Thoracic aorta (tissue), 2 donors: ENCODE measurements around the gene ADARB1. TPM values are rescaled to one million over a fixed set of nuclear protein-coding genes. Genes with fewer than 3 reads are reported as not detected.

ENCODE experiments used
- ATAC-seq: fragments of 150-250 bp; one replicate; pipeline ENCODE4 v1.8.0; 2017; ENCODE audit warnings: low read depth; ENCODE audit not compliant: insufficient number of reproducible peaks, low FRiP score
- DNase-seq: peaks from one replicate; pipeline ENCODE4 v3.0.0-alpha.2; 2020; ENCODE audit warnings: low spot score
- H3K27ac ChIP-seq, 2 donors: fragments of 200-600 bp; sonication (generic); 1 replicate in 1 of 2; 2 replicates in 1 of 2; pipeline ENCODE4 v1.5.1; 2016; ENCODE audit warnings: mild to moderate bottlenecking in 2 of 2, moderate library complexity in 2 of 2
- H3K27me3 ChIP-seq: fragments of 200-600 bp; sonication (generic); replicated peaks from 2 replicates; pipeline ENCODE4 v1.6.0; 2016; ENCODE audit warnings: mild to moderate bottlenecking; ENCODE audit not compliant: insufficient read depth
- H3K36me3 ChIP-seq: fragments of 200-600 bp; sonication (generic); one replicate; pipeline ENCODE4 v1.5.1; 2016
- H3K4me1 ChIP-seq, 2 donors: fragments of 200-600 bp; sonication (generic); 1 replicate in 1 of 2; 2 replicates in 1 of 2; pipeline versions ENCODE4 v1.5.1 to v1.6.0; 2016; ENCODE audit warnings: low read depth in 2 of 2, mild to moderate bottlenecking in 1 of 2; ENCODE audit not compliant: control insufficient read depth in 1 of 2
- H3K4me3 ChIP-seq: fragments of 200-600 bp; sonication (generic); 2 replicates; pipeline ENCODE4 v1.5.1; 2016; ENCODE audit warnings: mild to moderate bottlenecking
- H3K9me3 ChIP-seq: fragments of 200-600 bp; sonication (generic); 2 replicates; pipeline ENCODE4 v1.5.1; 2016
- total RNA-seq, 2 donors: library from RNA; depleted of rRNA; stranded (reverse); fragments of >200 nt; gene quantifications; one replicate each; pipeline versions ENCODE4 v1.1.0 to v1.2.3, GENCODE V29; 2016
- TF ChIP-seq, protein P1 (sequence below): fragments of 200-600 bp; sonication (generic); IDR thresholded peaks from one replicate; pipeline ENCODE4 v1.5.1; 2019; ENCODE audit warnings: antibody characterized with exemption

Gene ADARB1
- total RNA-seq, 2 donors from 2014 or later, result 124 to 201 TPM

DNA sequence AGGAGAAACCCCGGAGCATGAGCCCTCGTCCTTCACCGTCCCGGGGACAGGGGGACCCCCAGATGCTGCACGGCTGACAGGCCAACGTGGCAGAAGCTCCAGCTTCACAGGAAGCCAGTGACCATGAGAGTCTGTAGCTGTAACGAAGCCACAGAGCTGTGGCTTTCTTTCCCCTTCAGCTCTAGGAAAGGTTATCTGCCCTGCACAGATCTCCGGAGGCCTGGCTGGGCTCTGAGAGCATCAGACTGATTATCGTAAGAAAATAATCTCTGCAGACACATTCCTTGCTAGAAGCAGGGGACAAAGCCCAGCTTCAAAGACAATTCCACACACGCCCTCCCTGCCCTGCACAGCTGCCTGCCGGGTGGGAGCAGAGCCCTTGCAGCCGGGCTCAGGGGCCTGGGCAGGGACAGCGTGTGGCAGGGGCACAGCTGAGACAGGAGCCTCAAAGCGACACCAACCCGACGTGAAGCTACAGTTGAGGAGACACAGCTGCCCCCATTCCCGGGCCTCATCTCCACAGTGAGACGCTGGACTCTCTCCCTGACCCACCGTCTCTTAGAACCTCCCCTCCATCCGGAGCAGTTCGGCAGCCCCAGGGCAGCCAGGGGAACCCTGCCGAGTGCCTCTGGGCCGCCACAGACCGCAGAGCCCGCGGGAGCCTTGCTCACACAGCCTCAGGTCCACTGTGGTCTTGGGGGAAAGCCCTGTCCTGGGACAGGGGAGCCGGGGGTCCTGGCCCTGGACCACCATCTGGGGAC, 182.7 kb downstream of the ADARB1 start:
- no peak for ATAC-seq
- Histone ChIP-seq H3K36me3 (peaks cover 5% of the 10 kb centered on the region), H3K4me3 (no peak overlapping the region), H3K27ac (no peak overlapping the region), H3K9me3 (no peaks in the 10 kb centered on the region), H3K4me1 (peaks cover 0 to 14% of the 10 kb centered on the region in 2 donors), H3K27me3 (no peaks in the 10 kb centered on the region)
- no peak for DNase-seq
- TF ChIP-seq, protein P1, sequence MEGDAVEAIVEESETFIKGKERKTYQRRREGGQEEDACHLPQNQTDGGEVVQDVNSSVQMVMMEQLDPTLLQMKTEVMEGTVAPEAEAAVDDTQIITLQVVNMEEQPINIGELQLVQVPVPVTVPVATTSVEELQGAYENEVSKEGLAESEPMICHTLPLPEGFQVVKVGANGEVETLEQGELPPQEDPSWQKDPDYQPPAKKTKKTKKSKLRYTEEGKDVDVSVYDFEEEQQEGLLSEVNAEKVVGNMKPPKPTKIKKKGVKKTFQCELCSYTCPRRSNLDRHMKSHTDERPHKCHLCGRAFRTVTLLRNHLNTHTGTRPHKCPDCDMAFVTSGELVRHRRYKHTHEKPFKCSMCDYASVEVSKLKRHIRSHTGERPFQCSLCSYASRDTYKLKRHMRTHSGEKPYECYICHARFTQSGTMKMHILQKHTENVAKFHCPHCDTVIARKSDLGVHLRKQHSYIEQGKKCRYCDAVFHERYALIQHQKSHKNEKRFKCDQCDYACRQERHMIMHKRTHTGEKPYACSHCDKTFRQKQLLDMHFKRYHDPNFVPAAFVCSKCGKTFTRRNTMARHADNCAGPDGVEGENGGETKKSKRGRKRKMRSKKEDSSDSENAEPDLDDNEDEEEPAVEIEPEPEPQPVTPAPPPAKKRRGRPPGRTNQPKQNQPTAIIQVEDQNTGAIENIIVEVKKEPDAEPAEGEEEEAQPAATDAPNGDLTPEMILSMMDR, result no peak

DNA sequence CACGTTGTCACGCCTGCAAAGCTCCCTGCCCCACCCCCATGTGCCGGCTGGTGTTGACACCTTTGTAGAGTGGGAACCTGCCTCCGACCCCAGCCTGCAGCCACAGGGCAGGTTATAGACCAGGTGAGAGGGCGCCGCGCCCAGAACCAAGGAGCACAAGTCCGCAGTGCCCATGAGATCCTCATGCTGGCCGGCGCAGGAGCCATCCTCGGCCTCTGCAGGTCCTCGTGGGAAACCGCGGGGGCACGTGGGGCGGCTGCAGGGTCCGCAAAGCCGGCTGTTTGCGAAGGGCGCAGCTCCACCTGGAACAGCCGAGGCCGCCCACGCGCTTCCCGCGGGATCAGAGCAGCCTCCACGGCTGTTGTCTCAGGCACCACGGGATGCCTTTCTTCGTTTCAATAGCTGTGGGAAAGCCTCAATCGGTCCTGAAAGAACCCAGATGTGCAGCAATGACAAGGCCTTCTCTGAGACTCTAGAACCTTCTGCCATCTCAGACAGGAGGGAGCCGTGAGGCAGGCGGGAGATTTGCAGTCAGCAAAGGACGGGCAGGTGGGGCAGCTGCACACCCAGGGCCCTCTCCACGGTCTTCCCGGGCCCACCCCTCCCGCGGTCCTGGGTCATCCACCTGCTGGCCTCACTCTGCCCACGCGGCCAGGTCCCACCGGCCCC, 183.4 kb downstream of the ADARB1 start:
- Histone ChIP-seq H3K4me1 (peaks cover 0 to 14% of the 10 kb centered on the region in 2 donors), H3K27me3 (no peaks in the 10 kb centered on the region), H3K27ac (no peak overlapping the region), H3K4me3 (no peak overlapping the region), H3K9me3 (no peaks in the 10 kb centered on the region), H3K36me3 (peaks cover 5% of the 10 kb centered on the region)
- no peak for ATAC-seq
- TF ChIP-seq, protein P1, result no peak
- no peak for DNase-seq

DNA sequence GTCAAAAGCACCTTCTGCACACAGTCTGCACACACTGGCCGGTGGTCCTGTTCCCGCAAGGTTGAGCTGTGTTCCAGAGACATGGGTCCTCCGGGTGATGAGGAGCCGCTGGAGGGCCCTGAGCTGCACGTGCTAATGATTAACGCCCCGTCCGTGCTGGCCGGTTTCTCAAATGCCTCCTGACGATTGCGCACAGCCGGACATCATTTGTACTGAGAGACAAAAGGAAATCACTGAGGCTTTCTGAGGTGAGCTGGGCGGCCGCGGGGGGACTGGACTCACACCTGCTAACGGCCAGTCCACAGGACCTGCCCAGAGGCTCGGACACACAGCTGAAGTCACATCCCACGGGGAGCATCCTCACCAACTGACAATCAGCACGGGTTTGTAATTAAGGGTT, 184.1 kb downstream of the ADARB1 start:
- no peak overlapping the region for H3K4me3 ChIP-seq
- H3K27ac ChIP-seq, result no peak overlapping the region
- TF ChIP-seq, protein P1, result no peak
- H3K9me3 ChIP-seq, result no peaks in the 10 kb centered on the region
- DNase-seq (no peak), ATAC-seq (no peak)
- peaks cover 8% of the 10 kb centered on the region for H3K36me3 ChIP-seq
- peaks cover 0 to 14% of the 10 kb centered on the region in 2 donors for H3K4me1 ChIP-seq
- no peaks in the 10 kb centered on the region for H3K27me3 ChIP-seq

DNA sequence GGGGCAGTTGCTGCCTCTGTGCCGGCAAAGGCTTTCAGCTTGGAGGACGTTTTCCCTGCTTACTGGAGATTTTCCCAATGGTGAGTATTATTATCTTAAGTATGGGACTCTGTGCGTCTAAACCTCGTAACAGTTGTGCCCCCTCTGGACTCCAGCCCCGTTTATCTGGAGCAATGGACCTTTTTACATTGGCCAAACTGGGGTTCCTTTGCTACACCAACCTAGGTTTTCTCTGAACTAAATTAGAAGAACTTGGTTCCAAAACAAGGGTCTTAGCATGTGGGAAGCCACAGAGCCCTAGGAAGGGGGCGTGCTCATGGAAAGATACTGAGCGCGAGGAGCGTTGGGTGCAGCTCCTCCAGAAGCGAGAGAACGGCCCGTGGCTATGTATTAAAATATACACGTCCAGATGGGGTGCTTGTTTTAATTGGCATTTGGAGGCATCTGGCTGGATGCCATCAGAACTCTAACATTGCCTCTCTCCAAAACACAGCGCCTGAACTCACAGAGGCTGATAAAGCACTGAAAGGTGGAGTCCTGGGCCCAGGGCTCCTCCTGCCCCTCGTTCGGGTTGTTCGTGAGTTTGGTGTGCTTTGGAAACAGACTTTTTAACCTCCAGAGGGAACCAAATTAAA, 184.9 kb downstream of the ADARB1 start:
- no peak for DNase-seq
- TF ChIP-seq, protein P1, result no peak
- Histone ChIP-seq H3K4me3 (no peak overlapping the region), H3K27me3 (no peaks in the 10 kb centered on the region), H3K4me1 (peaks cover 0 to 14% of the 10 kb centered on the region in 2 donors), H3K9me3 (no peaks in the 10 kb centered on the region), H3K36me3 (peaks cover 17% of the 10 kb centered on the region), H3K27ac (no peak overlapping the region)
- no peak for ATAC-seq

DNA sequence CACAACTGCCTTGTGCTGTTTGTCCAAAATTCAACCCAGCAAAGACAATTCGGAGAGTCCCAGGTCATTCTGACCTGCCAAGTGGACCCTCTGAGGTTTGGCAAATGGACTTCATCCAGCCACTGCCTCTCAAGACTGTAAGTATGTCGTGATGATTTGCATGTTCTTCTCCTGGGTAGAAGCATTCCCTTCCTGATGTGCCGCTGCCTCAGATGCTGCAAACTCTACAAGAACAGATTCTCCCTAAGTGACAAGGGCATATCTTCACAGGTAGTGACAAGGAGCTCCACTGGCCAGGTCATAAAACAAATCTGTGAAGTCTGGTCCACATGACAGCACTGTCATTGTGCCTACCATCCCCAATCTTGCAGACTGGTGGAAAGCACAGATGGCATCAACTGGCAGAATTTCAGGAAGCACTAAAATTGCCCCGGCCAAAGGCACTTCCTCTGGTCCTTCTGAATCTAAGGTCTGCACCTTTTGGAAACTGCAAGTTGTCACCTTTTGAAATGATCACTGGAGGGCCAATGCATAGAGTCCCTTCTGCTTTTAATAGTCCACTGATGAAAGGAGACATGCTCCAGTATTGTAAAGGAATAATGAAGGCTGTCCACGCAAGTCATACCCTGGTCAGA, 185.9 kb downstream of the ADARB1 start:
- TF ChIP-seq, protein P1, result no peak
- Histone ChIP-seq H3K9me3 (no peaks in the 10 kb centered on the region), H3K4me1 (peaks cover 0 to 14% of the 10 kb centered on the region in 2 donors), H3K27me3 (no peaks in the 10 kb centered on the region), H3K27ac (no peak overlapping the region), H3K36me3 (peaks cover 26% of the 10 kb centered on the region), H3K4me3 (no peak overlapping the region)
- DNase-seq (no peak), ATAC-seq (no peak)
